Measurements from ENCODE around the gene OR10A5. TPM values are rescaled to one million over a fixed set of nuclear protein-coding genes. Genes with fewer than 3 reads are reported as not detected.

OR10A5 gene
- total RNA-seq, 2 experiments from 2014 or later = not detected

GRCh38 chr11:6841694-6842093 is 3.8 kb upstream of the OR10A5 start:
- intact Hi-C loops (cut with DNase I, micrococcal nuclease) = no loop called here
- POLR2A ChIA-PET = no interaction called here
- Mint-ChIP-seq H3K27ac (no peak overlapping the region), H3K9me3 (no peaks in the 10 kb centered on the region), H3K36me3 (ENCODE audit: low read depth) (no peaks in the 10 kb centered on the region), H3K4me1 (ENCODE audit: low read depth) (no peaks in the 10 kb centered on the region), H3K27me3 (peaks cover 25% of the 10 kb centered on the region), H3K4me3 (no peak overlapping the region)
- H3K4me3 ChIP-seq (ENCODE audit: low read length) = no peak overlapping the region
- DNase-seq (no peak), ATAC-seq (ENCODE audit: poor library complexity) (no peak)
- no peaks in the 10 kb centered on the region for H3K9me3 ChIP-seq (ENCODE audit: control insufficient read depth in 1 of 2, insufficient read depth in 1 of 2, low read length in 2 of 2)
- CTCF ChIA-PET = interaction anchor here (0.7 kb wide), 1 partner anchor 61 kb away, joined by 4 read pairs; no protein-coding TSS in a partner anchor
- TF ChIP-seq CTCF (IDR thresholded peaks at IDR 0.05) = no peak
- H3K27me3 ChIP-seq (ENCODE audit: control insufficient read depth in 1 of 2, insufficient read depth in 2 of 2, low read length in 2 of 2) = peaks cover 0 to 3% of the 10 kb centered on the region in 2 experiments
- no peaks in the 10 kb centered on the region for H3K36me3 ChIP-seq (ENCODE audit: insufficient read depth, low read length)
- no peaks in the 10 kb centered on the region for H3K4me1 ChIP-seq (ENCODE audit: insufficient read depth, low read length)
- no peak overlapping the region for H3K27ac ChIP-seq (ENCODE audit: low read depth in 1 of 2, low read length in 2 of 2)

GRCh38 chr11:6843670-6844069 is 1.8 kb upstream of the OR10A5 start:
- H3K9me3 Mint-ChIP-seq = no peaks in the 10 kb centered on the region
- no peaks in the 10 kb centered on the region for H3K4me1 ChIP-seq (ENCODE audit: insufficient read depth, low read length)
- H3K27ac Mint-ChIP-seq = no peak overlapping the region
- no peak overlapping the region for H3K27ac ChIP-seq (ENCODE audit: low read depth in 1 of 2, low read length in 2 of 2)
- CTCF ChIA-PET = no interaction called here
- H3K4me1 Mint-ChIP-seq (ENCODE audit: low read depth) = no peaks in the 10 kb centered on the region
- no peak for TF ChIP-seq CTCF (IDR thresholded peaks at IDR 0.05)
- ATAC-seq (ENCODE audit: poor library complexity) (no peak), DNase-seq (no peak)
- peaks cover under 1 to 3% of the 10 kb centered on the region in 2 experiments for H3K27me3 ChIP-seq (ENCODE audit: control insufficient read depth in 1 of 2, insufficient read depth in 2 of 2, low read length in 2 of 2)
- intact Hi-C loops (cut with DNase I, micrococcal nuclease) = no loop called here
- no peak overlapping the region for H3K4me3 ChIP-seq (ENCODE audit: low read length)
- no peaks in the 10 kb centered on the region for H3K9me3 ChIP-seq (ENCODE audit: control insufficient read depth in 1 of 2, insufficient read depth in 1 of 2, low read length in 2 of 2)
- H3K36me3 ChIP-seq (ENCODE audit: insufficient read depth, low read length) = no peaks in the 10 kb centered on the region
- H3K36me3 Mint-ChIP-seq (ENCODE audit: low read depth) = no peaks in the 10 kb centered on the region
- POLR2A ChIA-PET = no interaction called here
- no peak overlapping the region for H3K4me3 Mint-ChIP-seq
- peaks cover 25% of the 10 kb centered on the region for H3K27me3 Mint-ChIP-seq

- Mint-ChIP-seq H3K36me3 (ENCODE audit: low read depth) (no peaks in the 10 kb centered on the region), H3K4me1 (ENCODE audit: low read depth) (no peaks in the 10 kb centered on the region), H3K4me3 (no peak overlapping the region), H3K27me3 (peaks cover 25% of the 10 kb centered on the region), H3K9me3 (no peaks in the 10 kb centered on the region), H3K27ac (no peak overlapping the region)
- DNase-seq (no peak), ATAC-seq (ENCODE audit: poor library complexity) (no peak)
- H3K36me3 ChIP-seq (ENCODE audit: insufficient read depth, low read length) = no peaks in the 10 kb centered on the region
- no peak overlapping the region for H3K4me3 ChIP-seq (ENCODE audit: low read length)
- TF ChIP-seq CTCF (IDR thresholded peaks at IDR 0.05) = no peak
- POLR2A ChIA-PET = no interaction called here
- H3K27ac ChIP-seq (ENCODE audit: low read depth in 1 of 2, low read length in 2 of 2) = no peak overlapping the region
- CTCF ChIA-PET = no interaction called here
- H3K27me3 ChIP-seq (ENCODE audit: control insufficient read depth in 1 of 2, insufficient read depth in 2 of 2, low read length in 2 of 2) = peaks cover 3% of the 10 kb centered on the region in 2 experiments
- no peaks in the 10 kb centered on the region for H3K4me1 ChIP-seq (ENCODE audit: insufficient read depth, low read length)
- H3K9me3 ChIP-seq (ENCODE audit: control insufficient read depth in 1 of 2, insufficient read depth in 1 of 2, low read length in 2 of 2) = no peaks in the 10 kb centered on the region
- intact Hi-C loops (cut with DNase I, micrococcal nuclease) = no loop called here
Observed at GRCh38 chr11:6844356-6844755, 1.1 kb upstream of the OR10A5 start.

Data from CD4-positive, alpha-beta T cell (primary cell).